NCI-H1930 (cell line): ENCODE results near the gene MGLL.

ENCODE experiments used
- DNase-seq, 2 experiments: peaks; one replicate each; lab custom pipeline; 2025; lab: John Stamatoyannopoulos, UW

The MGLL gene

DNA sequence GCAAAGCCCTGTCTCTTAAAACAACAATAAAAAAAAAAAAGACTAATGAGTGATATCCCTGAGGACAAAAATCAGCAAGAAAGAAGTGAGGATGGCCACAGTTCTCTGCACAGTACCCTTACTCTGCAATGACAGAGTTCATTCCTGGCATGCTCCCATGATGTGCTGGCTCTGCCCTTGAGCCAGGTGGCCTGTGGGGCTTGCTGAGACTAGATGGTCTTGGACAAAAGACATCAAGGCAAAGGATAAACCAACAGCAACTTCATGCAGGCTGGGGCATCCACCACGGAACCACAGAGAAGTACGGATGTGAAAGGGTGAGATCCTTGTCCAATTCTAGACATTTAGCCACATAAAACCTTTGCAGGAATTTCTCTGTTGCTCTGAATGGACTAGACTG lies 12.7 kb downstream of the MGLL start:
- no peak for DNase-seq

- DNase-seq = no peak
These were observed 13.1 kb downstream of the MGLL start for GRCh38 chr3:127809211-127809610.

GRCh38 chr3:127808197-127808596 lies 14.1 kb downstream of the MGLL start:
- DNase-seq = no peak

DNA sequence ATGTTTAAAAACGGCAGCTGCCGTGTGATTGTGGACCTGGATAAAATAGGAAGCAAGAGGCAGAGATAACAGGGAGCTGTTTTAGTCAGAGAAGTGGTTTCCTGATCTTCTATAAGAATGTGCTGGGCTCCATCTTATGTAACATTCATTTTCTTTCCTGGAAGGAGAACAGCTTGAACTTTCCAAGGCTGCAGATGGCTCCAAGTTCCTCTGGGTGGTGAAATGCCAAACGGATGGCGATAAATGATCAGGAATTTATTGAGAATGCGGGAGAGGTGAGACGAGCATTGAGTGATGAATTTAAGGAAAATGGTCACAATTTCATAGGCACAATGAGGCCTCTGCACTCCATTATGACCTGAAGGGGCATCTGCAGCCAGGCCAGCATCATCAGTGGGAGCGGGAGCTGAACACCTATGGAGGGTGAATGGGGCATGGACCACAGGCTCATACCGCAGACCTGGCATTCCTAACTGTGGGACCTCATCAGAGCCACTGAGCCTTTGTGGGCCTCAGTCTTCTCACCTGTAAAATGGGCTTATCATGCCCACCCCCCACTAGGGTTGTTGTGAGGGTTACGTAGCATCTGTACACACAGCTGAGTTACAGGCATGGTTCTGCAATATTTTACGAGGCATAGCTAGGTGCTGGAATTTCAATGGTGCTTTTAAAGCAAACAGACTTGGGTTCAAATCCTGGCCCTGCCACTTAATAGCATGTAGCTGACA lies 17.1 kb downstream of the MGLL start:
- no peak for DNase-seq

DNA sequence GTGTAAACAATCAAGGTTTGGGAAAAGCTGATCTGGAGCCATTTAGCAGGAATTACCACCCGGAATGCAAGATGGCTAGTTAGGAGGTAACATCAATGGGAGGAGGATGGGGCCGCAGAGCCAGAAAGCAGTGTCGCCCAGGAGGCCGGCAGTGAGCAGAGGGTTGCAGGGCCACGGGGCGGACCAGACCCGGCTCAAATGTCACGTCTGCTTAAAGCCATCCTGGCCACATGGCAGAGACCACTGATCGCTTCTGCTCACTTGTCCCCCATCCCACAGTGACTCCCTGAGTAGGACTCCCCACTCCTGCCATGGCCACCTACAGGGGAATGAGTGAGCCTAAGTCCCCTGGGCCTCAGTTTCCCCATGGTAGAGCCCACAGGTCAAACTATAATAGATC lies 18.2 kb downstream of the MGLL start:
- no peak for DNase-seq

DNA sequence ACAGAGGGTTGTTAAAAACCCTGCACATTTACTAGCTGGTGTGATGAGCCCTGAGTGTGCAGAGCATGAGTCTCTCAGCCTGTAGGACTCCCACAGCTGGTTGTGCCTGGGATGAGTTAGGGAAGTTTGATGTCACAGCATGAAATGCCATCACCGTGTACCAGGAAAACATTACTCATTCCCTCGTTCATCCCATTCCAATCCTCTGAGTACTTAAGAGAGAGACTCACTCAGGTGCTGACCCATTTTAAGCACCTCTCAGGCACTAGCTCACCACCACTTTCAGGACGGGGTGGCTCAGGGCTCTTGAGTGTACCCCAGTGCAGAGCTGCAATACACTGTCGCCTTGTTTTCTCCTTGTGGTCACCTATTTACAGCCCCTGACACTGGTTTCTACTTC lies 18.7 kb downstream of the MGLL start:
- DNase-seq = no peak

DNA sequence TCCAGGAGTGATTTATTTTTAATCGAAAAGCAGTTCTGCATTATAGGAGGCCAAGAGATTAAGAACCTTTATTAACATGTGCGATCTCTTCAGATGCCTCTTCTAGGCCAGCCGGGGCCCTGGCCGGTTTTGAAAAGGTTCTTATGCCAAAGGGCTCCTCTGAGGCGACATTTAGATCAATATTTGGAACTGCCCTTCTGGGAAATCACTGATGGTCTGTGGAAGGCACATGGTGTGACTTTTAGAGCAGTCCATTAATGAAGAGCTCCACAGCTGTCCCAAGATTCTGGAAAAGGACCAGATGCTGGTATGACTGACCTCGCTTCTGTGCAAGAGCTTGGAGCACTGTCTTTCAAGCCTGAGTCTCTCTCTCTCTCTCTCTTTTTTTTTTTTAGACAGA lies 19.7 kb downstream of the MGLL start:
- DNase-seq = no peak

DNA sequence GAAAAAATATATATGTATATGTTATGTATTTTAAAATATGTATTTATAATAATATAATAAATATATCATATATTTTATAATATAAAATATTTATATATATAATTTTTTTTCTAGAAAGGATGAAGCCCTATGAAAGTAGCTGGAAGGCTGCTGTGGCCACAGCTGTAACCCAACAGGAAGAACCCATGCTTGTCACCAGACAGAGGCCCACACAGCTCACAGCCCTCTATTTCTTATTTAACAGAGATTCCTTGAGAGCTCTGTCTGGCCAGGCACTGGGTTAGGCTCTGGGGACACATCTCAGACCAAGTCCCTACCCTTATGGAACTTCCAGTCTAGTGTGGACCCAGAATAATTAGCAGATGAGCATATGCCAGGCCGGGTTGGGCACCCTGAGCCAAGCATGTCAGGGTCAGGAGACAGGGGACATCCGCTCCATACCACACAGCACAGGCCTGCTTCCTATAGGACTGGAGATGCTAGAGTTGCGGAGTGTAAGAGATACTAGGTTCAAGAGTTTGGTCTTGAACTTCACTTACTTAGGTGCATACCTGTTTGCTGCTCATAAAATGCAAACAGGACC lies 20.5 kb downstream of the MGLL start:
- DNase-seq = no peak

GRCh38 chr3:127800508-127800907 lies 21.8 kb downstream of the MGLL start:
- DNase-seq = no peak

DNA sequence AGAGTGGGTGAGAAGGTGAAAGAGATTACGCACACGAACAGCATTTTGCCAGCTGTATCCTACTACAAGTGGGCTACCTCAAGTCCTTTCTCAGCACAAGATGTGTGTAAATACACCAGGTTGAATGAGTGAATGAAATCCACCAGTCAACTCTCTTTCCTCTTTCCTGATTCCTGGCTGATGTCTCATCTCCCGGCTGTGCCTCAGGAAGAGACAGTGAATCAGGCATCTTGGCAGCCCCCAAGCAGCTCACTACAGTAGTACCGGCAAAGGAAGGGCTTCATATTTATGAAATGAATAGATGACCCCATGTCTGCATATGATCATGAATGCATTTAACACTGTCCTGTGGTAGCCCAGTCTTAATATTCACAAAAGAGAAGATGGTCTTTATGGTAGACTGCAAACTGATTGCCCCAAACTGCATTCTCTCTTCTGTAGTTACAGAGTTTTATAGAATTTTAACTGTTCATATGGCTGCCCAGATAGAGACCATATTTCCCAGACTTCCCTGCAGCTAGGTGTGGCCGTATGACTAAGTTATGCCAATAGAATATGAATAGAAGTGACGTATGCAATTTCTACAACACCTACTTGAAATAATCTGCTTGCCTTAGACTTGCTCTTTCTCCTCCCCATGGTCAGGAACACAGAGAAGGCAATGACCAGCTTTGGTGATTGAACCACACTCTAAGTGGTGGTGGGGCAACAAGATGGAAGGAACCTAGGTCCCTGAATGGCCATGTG lies 22.7 kb downstream of the MGLL start:
- no peak for DNase-seq

DNA sequence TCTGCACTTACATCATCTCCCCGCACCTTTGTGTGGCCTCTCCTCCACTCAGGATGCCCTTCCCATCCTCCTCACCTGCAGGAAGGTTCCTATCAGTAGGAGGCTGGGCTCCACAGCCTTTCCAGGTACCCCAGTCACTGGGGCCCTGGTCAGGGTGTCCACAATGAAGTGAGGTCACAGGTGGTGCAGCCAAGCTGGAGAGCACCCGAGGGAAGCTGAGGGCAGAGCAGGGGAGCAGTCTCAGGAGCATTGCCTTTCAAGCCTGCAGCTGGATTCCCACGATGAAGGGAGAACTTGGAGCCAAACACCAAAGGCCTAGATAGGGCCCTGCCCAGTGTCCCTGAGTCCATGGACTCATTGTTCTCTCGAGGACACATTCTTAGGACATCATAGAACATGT lies 23.6 kb downstream of the MGLL start:
- no peak for DNase-seq

DNA sequence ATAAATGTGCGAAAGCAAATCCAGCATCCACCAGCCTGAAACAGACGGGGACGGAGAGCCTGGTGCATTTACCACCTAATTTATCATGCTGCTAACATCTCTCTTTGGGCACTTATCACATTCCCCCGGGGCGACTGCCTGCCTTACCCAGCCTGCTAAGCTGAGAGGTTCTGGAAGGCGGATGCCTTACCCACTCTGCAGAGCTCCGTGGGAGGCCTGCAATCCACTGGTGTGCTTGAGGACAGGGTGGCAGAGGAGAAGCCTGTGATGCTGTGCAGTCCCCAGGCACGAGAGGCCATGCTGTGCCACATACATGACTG lies 25.5 kb downstream of the MGLL start:
- DNase-seq = no peak

GRCh38 chr3:127796045-127796830 lies 26.1 kb downstream of the MGLL start:
- DNase-seq = no peak

DNA sequence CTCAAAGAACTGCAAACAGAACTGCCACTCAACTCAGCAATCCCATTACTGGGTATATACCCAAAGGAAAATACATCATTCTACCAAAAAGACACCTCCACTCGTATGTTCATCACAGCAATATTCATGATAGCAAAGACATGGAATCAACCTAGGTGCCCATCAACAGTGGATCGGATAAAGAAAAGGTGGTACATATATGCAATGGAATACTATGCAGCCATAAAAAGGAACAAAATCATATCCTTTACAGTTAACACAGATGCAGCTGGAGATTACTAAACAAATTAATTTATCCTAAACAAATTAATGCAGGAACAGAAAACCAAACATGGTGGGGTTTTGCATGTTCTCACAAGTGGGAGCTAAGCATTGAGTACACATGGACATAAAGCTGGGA lies 27.3 kb downstream of the MGLL start:
- no peak for DNase-seq

DNA sequence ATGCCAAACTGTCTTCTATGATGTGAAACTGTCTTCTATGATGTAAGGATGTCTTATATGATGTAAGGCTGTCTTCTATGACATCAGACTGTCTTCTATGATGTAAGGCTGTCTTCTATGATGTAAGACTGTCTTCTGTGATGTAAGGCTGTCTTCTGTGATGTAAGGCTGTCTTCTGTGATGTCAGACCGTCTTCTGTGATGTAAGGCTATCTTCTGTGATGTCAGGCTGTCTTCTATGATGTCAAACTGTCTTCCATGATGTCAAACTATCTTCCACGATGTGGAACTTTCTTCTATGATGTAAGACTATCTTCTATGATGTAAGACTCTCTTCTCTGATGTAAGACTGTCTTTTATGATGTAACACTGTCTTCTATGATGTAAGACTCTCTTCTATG lies 27.9 kb downstream of the MGLL start:
- no peak for DNase-seq

GRCh38 chr3:127792541-127793292 lies 29.6 kb downstream of the MGLL start:
- no peak for DNase-seq

GRCh38 chr3:127791221-127791913 lies 30.9 kb downstream of the MGLL start:
- no peak for DNase-seq

DNA sequence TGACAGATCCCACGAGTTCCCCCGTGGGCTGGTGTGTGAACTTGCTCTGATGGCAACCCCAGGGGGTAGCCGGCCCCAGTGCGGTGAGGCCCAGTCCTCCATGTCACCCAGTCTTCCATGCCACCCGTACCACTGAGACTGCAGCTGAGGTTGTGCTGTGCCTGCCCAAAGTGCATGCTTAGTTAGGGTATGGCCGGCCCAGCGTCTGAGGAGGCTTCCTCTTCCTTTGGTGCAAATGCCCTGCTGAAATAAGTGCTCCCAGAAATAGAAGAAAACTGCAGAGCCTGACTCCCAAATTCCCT lies 31.5 kb downstream of the MGLL start:
- no peak for DNase-seq

- no peak for DNase-seq
These were observed 32.1 kb downstream of the MGLL start for GRCh38 chr3:127789990-127790881.

DNA sequence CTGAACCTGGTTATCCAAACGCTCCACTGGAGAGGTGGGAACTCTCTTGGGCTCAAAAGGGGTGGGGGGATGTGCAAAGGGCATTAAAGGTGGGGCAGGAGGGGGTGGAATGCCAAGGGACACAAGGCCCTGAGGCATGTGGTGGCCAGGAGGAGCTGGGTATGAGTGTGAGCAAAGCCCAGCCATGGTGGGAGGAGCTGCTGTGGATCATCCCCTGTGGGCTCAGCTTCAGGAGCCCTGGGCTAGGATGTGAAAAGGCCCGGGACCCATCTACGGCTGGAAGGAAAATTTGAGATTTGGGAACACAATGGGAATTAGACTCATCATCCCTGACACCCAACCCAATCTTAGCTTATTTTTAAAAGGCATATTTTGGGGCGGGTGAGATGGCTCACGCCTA lies 33.3 kb downstream of the MGLL start:
- DNase-seq = no peak
